ENCODE results near the gene DIAPH3. TPM values are rescaled to one million over a fixed set of nuclear protein-coding genes. Genes with fewer than 3 reads are reported as not detected.

Gene DIAPH3
- total RNA-seq, 1 experiment from 2014 or later = 62.3 TPM

GRCh38 chr13:60032851-60033250 lies 130.9 kb downstream of the DIAPH3 start:
- no peak overlapping the region for H3K4me3 ChIP-seq (ENCODE audit: low read depth, low read length, poor library complexity, severe bottlenecking)
- CTCF ChIA-PET = no interaction called here
- peaks cover 3% of the 10 kb centered on the region for H3K4me1 ChIP-seq (ENCODE audit: insufficient read depth, low read length, poor library complexity, severe bottlenecking)
- POLR2A ChIA-PET (ENCODE audit: low non-redundant PET) = no interaction called here
- peaks cover 8% of the 10 kb centered on the region for H3K36me3 ChIP-seq (ENCODE audit: insufficient read depth, low read length, poor library complexity, severe bottlenecking)
- no peaks in the 10 kb centered on the region for H3K27me3 ChIP-seq (replicated peaks; ENCODE audit: insufficient read depth, low read depth, low read length, poor library complexity)
- no peaks in the 10 kb centered on the region for H3K9me3 ChIP-seq (ENCODE audit: low read depth, low read length, poor library complexity, severe bottlenecking)
- no TSS peak for BruUV-seq (replicated peaks)
- no peak for DNase-seq (ENCODE audit: low spot score)
- TF ChIP-seq, protein P1, sequence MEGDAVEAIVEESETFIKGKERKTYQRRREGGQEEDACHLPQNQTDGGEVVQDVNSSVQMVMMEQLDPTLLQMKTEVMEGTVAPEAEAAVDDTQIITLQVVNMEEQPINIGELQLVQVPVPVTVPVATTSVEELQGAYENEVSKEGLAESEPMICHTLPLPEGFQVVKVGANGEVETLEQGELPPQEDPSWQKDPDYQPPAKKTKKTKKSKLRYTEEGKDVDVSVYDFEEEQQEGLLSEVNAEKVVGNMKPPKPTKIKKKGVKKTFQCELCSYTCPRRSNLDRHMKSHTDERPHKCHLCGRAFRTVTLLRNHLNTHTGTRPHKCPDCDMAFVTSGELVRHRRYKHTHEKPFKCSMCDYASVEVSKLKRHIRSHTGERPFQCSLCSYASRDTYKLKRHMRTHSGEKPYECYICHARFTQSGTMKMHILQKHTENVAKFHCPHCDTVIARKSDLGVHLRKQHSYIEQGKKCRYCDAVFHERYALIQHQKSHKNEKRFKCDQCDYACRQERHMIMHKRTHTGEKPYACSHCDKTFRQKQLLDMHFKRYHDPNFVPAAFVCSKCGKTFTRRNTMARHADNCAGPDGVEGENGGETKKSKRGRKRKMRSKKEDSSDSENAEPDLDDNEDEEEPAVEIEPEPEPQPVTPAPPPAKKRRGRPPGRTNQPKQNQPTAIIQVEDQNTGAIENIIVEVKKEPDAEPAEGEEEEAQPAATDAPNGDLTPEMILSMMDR (conservative IDR thresholded peaks at IDR 0.05; ENCODE audit: low read depth, low read length) = no peak
- TF ChIP-seq EZH2 (IDR thresholded peaks at IDR 0.05; ENCODE audit: borderline replicate concordance, low read depth, low read length, poor library complexity, severe bottlenecking) = no peak
- no peak overlapping the region for H3K27ac ChIP-seq (ENCODE audit: low read depth, low read length, poor library complexity, severe bottlenecking)
- intact Hi-C loops (cut with micrococcal nuclease; ENCODE audit: unreplicated experiment) = no loop called here

- Histone ChIP-seq H3K4me3 (ENCODE audit: low read depth, low read length, poor library complexity, severe bottlenecking) (no peak overlapping the region), H3K36me3 (ENCODE audit: insufficient read depth, low read length, poor library complexity, severe bottlenecking) (peaks cover 15% of the 10 kb centered on the region), H3K27me3 (replicated peaks; ENCODE audit: insufficient read depth, low read depth, low read length, poor library complexity) (no peaks in the 10 kb centered on the region), H3K27ac (ENCODE audit: low read depth, low read length, poor library complexity, severe bottlenecking) (no peak overlapping the region), H3K4me1 (ENCODE audit: insufficient read depth, low read length, poor library complexity, severe bottlenecking) (no peaks in the 10 kb centered on the region), H3K9me3 (ENCODE audit: low read depth, low read length, poor library complexity, severe bottlenecking) (peaks cover 9% of the 10 kb centered on the region)
- POLR2A ChIA-PET (ENCODE audit: low non-redundant PET) = no interaction called here
- CTCF ChIA-PET = no interaction called here
- no TSS peak for BruUV-seq (replicated peaks)
- DNase-seq (ENCODE audit: low spot score) = no peak
- TF ChIP-seq EZH2 (IDR thresholded peaks at IDR 0.05; ENCODE audit: borderline replicate concordance, low read depth, low read length, poor library complexity, severe bottlenecking) = no peak
- TF ChIP-seq, protein P1 (conservative IDR thresholded peaks at IDR 0.05; ENCODE audit: low read depth, low read length) = no peak
- intact Hi-C loops (cut with micrococcal nuclease; ENCODE audit: unreplicated experiment) = no loop called here
These were observed 135.7 kb downstream of the DIAPH3 start for GRCh38 chr13:60028021-60028420.

DNA sequence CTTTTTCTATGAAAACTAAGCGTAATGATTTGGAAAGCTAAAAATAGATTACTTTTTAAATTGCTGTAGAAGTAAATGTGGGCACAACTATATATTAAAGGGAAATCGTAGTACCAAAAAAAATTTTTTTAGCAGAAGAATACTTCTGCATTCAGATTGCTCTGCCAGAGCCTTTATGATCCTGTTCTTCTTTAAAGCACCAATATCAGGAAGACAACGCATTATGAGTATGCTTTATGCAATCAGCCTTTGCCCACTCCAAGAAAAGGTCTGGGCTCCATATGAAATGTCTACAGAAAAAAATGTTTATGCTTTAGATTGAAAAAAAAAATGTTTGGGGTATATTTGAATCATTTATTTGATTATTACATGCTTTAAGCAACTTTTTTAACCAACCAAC lies 137.4 kb downstream of the DIAPH3 start:
- POLR2A ChIA-PET (ENCODE audit: low non-redundant PET) = no interaction called here
- no peaks in the 10 kb centered on the region for H3K27me3 ChIP-seq (replicated peaks; ENCODE audit: insufficient read depth, low read depth, low read length, poor library complexity)
- no peak for DNase-seq (ENCODE audit: low spot score)
- no peak overlapping the region for H3K4me3 ChIP-seq (ENCODE audit: low read depth, low read length, poor library complexity, severe bottlenecking)
- peaks cover 14% of the 10 kb centered on the region for H3K36me3 ChIP-seq (ENCODE audit: insufficient read depth, low read length, poor library complexity, severe bottlenecking)
- TF ChIP-seq EZH2 (IDR thresholded peaks at IDR 0.05; ENCODE audit: borderline replicate concordance, low read depth, low read length, poor library complexity, severe bottlenecking) = no peak
- TF ChIP-seq, protein P1 (conservative IDR thresholded peaks at IDR 0.05; ENCODE audit: low read depth, low read length) = no peak
- H3K27ac ChIP-seq (ENCODE audit: low read depth, low read length, poor library complexity, severe bottlenecking) = no peak overlapping the region
- H3K9me3 ChIP-seq (ENCODE audit: low read depth, low read length, poor library complexity, severe bottlenecking) = peaks cover 9% of the 10 kb centered on the region
- CTCF ChIA-PET = no interaction called here
- no TSS peak for BruUV-seq (replicated peaks)
- intact Hi-C loops (cut with micrococcal nuclease; ENCODE audit: unreplicated experiment) = no loop called here
- H3K4me1 ChIP-seq (ENCODE audit: insufficient read depth, low read length, poor library complexity, severe bottlenecking) = no peaks in the 10 kb centered on the region

Data from A673 (cell line).